Fibroblast of pulmonary artery (primary cell): ENCODE data around the gene GPM6B.

Experiments
- DNase-seq: peaks from one replicate; pipeline ENCODE4 v3.0.0-alpha.2; 2010; ENCODE audit warnings: low read depth
- H3K4me3 ChIP-seq: replicated peaks from 2 replicates; pipeline ENCODE4 v1.5.1; 2011; ENCODE audit warnings: low read depth, mild to moderate bottlenecking, control low read depth, low read length, moderate library complexity
- CTCF ChIP-seq: IDR thresholded peaks from 2 replicates; pipeline ENCODE4 v1.5.1; 2011; ENCODE audit warnings: mild to moderate bottlenecking, control low read depth, low read length, inconsistent platforms; ENCODE audit errors: missing control alignments

Gene GPM6B

DNA sequence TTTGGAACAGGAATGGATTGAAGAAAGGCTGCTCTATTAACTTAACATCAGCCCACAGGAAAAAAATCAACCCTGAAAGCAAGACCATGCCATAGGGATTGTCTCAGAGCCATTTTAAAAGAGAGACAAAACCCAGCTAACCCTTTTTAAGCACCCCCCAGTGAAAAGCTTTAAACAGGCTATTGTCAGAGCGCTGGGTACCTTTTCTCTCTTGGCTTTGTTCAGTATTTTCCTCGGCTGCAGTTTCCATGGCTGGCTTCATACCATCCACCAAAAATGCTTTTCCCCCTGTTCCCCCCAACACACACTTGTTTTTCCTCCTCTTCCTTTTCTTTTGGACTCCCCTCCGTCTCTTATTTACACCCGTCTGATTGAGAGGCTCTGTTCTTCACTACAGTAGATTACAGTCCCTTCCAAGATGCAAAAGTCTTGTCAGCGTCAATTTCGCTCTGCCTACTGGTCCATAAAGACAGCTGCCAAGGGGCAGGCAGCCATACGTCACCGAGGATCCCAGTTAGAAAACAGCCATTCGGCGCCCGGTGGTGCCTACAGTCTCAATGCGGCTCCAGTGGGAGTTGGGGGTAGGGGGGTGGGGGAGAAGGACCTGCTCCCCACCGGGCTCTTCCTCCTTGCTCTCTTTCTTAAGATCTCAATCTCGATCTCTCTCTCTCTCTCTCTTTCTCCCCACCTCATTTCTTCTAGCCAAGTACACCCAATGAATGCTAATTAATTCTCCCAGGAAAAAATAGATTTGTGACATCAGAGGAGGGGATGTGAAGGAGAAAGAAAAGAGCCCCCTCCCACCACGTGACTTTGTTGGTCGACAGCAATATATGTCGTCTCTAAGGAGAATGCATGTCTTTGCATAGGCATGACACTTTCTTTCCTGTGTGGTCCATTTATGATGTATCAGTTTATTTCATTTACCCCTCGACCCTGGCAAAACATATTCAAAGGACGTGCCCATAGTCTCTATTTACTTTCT, at the start of gene GPM6B:
GPM6B (minus strand) TSS at position 451 of the 985 bp plus-strand sequence; CDS start at position 262, 189 bp downstream.
- TF ChIP-seq CTCF: no peak
- DNase-seq: no peak
- no peak within 1 kb of the TSS for H3K4me3 ChIP-seq

DNA sequence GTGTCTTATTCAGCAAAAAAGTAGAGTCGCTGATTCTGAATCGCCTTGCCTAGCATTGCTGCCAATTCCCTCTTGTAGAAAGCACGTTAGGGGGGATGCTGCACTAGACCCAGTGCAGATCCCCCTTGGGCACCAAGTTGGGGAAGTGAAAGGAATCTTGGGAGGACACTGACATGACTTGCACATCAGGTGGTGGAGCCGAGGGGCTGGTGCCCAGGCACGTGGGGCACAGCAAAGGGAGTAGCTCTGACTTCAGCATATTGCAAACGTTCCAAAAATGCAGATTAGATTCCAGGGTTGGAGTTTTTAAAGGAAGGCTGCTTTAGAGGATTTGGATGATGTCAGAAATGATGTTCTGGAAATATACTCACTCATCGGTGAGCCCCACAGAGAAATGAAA, 47.4 kb upstream of the GPM6B start:
- TF ChIP-seq CTCF: no peak

DNA sequence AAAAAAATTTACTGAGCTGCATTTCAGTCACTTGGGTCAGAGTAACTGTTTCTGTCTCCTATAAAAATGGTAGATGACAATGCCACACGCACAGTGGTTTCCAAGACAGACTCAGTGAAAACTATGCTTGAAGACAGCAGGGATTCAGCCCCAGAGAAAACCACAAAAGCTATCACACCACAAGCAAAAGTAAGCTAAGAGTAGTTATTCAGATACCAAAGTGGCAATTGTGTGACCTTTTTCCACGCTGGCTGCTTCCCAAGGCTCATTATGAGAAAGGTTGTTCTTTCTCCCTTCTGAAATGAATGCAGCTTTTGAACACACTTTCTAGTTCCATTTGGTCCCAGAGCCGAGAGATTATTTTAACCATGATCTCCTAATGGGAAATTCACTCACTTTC, 46.4 kb upstream of the GPM6B start:
- no peak for TF ChIP-seq CTCF
- no peak overlapping the region for H3K4me3 ChIP-seq
- DNase-seq: no peak

More for the DNA sequence above, 47.4 kb upstream of the GPM6B start:
- DNase-seq: peak; percentile 29
- no peak overlapping the region for H3K4me3 ChIP-seq

DNA sequence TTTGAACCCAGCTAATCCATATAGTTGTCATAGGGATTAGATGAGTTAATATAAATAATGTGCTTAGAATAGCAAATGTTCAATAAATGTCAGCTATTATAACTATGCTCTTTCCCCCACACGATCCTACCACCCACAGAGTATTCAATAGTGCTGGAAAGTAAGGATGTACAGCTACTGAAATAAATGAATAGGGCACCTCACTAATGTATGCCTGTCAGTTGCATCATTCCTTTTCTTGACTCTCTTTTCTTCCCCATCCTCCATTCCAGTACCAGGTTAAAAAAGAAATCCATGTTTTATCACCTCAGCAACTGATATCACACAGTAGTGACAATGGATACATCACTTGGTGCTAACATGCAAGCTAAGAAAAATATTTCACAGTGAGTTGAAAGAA, 42.8 kb upstream of the GPM6B start:
- no peak for TF ChIP-seq CTCF
- DNase-seq: no peak
- no peak overlapping the region for H3K4me3 ChIP-seq

- DNase-seq: no peak
- TF ChIP-seq CTCF: no peak
Observed at GRCh38 chrX:13857804-13858203, 40.9 kb upstream of the GPM6B start.

GRCh38 chrX:13855689-13856450, 39.0 kb upstream of the GPM6B start:
- no peak for TF ChIP-seq CTCF
- DNase-seq: no peak
- no peak overlapping the region for H3K4me3 ChIP-seq

More at GRCh38 chrX:13857804-13858203, 40.9 kb upstream of the GPM6B start:
- no peak overlapping the region for H3K4me3 ChIP-seq
